Cardiac fibroblast (primary cell): ENCODE results near the gene VSIR.

Source experiments
- DNase-seq, 2 donors: peaks; one replicate each; pipeline versions ENCODE4 v3.0.0 to v3.0.0-alpha.2; 2010; ENCODE audit warnings: low read depth in 2 of 2
- H3K4me3 ChIP-seq, 2 donors: replicated peaks in 1 of 2; 1 replicate in 1 of 2; 2 replicates in 1 of 2; pipeline ENCODE4 v1.5.1; 2011; ENCODE audit warnings: low read depth in 2 of 2, low read length in 2 of 2, mild to moderate bottlenecking in 2 of 2, moderate library complexity in 1 of 2
- TF ChIP-seq, protein P1 (sequence below): IDR thresholded peaks from one replicate; pipeline ENCODE4 v1.5.1; 2011; ENCODE audit warnings: low read depth, mild to moderate bottlenecking, low read length, inconsistent platforms

Gene VSIR

DNA sequence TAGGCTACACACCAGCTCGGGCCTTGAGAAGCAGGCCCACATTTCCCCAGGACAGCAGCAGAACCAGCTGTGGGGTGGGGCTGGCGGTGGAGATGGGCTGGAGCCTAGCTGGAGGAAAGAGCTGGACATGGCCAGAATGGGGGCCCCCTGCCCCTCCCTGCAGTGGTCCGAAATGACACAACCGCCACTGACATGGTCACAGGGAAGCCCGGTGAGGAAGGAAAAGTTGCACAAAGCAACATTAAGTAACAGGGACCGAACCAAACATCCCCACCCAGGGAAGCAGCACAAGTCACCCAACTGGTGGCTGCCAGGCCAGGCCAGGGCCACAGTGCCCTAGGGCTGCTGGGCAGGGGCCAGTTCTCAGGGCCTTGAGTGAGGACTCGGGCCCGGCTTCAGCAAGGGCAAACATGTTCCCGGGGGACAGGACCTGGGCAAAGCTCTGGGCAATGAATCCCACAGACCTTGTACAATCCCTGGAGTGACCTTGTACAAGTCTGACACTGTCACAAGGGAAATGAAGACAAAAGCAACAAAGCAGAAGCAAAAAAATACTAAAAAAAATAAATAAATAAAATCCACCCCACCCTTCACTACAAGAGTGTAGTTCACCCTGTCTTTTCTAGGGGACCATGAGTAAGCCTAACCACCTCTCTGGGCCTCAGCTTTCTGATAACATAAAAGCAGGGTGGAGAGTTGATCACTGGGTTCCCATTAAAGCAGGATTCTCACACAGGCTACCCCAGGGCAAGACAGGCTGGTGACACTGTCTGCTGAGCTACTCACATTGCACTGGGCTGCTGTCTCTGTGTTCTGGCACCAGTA is 44.7 kb upstream of the VSIR start:
- DNase-seq, result no peak
- H3K4me3 ChIP-seq, result no peak overlapping the region
- TF ChIP-seq, protein P1, sequence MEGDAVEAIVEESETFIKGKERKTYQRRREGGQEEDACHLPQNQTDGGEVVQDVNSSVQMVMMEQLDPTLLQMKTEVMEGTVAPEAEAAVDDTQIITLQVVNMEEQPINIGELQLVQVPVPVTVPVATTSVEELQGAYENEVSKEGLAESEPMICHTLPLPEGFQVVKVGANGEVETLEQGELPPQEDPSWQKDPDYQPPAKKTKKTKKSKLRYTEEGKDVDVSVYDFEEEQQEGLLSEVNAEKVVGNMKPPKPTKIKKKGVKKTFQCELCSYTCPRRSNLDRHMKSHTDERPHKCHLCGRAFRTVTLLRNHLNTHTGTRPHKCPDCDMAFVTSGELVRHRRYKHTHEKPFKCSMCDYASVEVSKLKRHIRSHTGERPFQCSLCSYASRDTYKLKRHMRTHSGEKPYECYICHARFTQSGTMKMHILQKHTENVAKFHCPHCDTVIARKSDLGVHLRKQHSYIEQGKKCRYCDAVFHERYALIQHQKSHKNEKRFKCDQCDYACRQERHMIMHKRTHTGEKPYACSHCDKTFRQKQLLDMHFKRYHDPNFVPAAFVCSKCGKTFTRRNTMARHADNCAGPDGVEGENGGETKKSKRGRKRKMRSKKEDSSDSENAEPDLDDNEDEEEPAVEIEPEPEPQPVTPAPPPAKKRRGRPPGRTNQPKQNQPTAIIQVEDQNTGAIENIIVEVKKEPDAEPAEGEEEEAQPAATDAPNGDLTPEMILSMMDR, result no peak

DNA sequence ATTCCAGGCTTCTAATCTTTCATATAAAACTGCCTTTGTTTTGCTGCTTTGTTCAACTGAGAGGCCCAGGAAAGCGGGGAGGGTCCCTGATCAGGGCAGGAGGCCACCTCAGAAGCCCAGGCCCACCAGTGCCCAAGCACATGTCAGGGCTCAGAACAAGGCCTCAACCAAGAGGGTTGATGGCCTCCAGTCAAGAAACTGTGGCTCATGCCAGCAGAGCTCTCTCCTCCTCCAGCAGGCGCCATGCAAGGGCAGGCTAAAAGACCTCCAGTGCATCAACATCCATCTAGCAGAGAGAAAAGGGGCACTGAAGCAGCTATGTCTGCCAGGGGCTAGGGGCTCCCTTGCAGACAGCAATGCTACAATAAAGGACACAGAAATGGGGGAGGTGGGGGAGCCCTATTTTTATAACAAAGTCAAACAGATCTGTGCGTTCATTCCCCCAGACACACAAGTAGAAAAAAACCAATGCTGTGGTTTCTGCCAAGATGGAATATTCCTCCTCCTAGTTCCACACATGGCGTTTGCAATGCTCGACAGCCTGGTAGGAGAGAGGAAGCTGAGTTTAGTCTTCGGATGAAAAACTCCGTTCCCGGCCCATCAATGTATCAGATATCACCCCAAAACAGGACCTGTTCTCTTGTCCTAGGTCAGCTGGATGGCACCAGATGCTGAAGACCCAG is 43.8 kb upstream of the VSIR start:
- H3K4me3 ChIP-seq, result no peak overlapping the region
- TF ChIP-seq, protein P1, result no peak

DNA sequence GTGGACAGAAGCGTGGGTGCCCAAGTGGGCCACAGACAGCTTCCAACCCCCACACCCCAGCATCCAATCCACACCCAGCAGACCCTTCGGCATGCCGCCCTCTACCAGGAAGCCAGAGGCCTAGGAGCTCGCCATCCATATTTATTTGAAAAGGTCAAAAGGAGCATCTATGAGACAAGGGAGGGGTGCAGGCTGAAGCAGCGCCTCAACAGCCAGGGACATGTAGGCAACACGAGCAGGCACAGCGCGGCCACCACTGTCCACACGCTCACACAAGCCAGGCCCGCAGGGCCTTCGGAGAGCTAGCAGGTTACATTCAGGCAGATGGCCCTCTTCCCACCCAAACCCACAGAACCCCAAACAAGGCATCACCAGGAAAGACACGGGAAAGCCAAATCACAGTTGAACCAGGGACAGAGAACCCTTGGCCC is 43.1 kb upstream of the VSIR start:
- no peak for DNase-seq
- no peak overlapping the region for H3K4me3 ChIP-seq
- TF ChIP-seq, protein P1, result no peak

More for the DNA sequence above, 43.8 kb upstream of the VSIR start:
- DNase-seq, result no peak

DNA sequence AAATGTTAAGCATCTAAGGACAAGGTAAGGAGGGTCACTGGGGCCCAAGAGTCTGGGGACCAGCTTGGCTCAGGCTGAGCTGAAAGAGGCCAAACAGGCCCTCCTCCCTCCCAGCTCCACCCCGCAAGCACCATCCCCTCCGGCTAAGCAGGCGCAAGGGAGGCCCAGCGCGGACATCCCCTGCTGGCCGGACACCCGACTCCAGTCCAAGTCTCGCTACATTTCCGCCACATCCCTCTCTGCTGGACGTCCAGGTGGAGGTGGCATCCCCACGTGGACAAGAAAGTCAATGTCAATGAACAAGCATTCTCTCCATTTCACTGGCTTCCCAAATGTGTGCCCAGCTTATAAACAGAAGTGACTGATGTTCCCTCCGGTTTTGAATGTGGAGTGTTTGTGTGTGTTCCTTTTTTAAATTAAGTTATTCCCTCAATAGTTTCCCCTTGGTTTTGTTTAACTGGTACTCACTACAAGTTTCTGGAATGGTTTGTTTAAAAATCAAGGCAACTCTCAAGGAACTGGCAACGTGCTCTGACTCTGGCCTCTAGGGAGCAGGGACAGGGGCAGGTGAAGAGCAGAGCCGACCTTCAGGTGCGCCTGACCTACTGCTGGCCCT is 42.3 kb upstream of the VSIR start:
- no peak overlapping the region for H3K4me3 ChIP-seq
- TF ChIP-seq, protein P1, result no peak
- DNase-seq, result no peak

DNA sequence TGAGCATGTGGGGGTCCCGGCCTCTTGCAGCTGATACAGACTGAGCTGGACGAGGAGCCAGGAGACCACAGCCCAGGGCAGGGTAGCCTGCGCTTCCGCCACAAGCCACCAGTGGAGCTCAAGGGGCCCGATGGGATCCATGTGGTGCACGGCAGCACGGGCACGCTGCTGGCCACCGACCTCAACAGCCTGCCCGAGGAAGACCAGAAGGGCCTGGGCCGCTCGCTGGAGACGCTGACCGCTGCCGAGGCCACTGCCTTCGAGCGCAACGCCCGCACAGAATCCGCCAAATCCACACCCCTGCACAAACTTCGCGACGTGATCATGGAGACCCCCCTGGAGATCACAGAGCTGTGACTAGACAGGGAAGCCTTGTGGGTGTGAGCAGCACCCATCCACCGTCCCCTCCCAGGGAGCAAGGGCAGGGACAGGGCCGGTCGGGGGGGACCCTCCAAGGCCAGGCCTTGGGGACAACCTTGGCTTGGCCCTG is 41.6 kb upstream of the VSIR start:
- no peak overlapping the region for H3K4me3 ChIP-seq
- no peak for DNase-seq
- TF ChIP-seq, protein P1, result no peak

DNA sequence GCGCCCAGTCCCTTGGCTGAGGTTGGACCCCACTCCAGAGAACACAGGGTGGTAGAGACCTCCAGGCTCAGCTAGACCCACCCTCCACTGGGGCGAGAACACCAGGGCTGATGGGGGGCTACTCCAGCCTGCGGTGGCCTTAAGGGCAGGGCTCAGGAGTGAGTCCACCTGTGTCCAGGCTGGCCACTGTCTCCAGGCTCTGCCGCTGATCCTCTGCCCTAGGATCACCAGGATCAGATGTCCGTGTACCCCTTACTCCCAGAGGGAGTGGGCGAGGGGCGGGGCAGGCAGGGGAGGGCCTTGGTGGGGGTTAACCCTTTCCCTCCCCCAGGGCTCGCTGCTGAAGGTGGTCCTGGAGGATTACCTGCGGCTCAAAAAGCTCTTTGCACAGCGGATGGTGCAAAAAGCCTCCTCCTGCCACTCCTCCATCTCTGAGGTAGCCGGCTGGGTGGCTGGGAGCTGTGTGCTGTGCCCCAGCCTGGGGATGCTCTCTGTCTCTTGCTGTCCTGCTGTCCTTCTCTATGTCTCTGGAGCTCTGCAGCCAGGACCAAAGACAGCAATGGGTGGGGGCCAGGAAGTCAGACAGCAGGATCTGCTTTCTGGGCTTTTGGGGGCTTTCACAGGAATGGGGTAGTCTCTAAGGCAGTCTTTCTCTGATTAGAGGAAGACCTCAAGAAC is 39.7 kb upstream of the VSIR start:
- TF ChIP-seq, protein P1, result no peak
- DNase-seq, result no peak
- H3K4me3 ChIP-seq, result no peak overlapping the region
